NT2/D1 (cell line): Measurements from ENCODE around the gene COL11A2.

Experiments
- DNase-seq: peaks from one replicate; pipeline ENCODE4 v3.0.0-alpha.2; 2011; ENCODE audit warnings: low read depth, low spot score
- H3K27me3 ChIP-seq: 2 replicates; pipeline ENCODE4 v1.6.0; 2011; ENCODE audit warnings: mild to moderate bottlenecking; ENCODE audit not compliant: insufficient read length, insufficient read depth
- H3K36me3 ChIP-seq: 2 replicates; pipeline ENCODE4 v1.6.1; 2011; ENCODE audit warnings: mild to moderate bottlenecking, low read length, mixed read lengths; ENCODE audit not compliant: insufficient read depth, insufficient read length
- H3K4me1 ChIP-seq: 2 replicates; pipeline ENCODE4 v1.5.1; 2011; ENCODE audit not compliant: insufficient read depth, insufficient read length
- H3K4me3 ChIP-seq: 2 replicates; pipeline ENCODE4 v1.5.1; 2011; ENCODE audit warnings: low read depth; ENCODE audit not compliant: insufficient read length
- H3K9ac ChIP-seq: 2 replicates; pipeline ENCODE4 v1.6.0; 2011; ENCODE audit warnings: low read depth; ENCODE audit not compliant: insufficient read length
- H3K9me3 ChIP-seq: 2 replicates; pipeline ENCODE4 v1.5.1; 2011; ENCODE audit warnings: mild to moderate bottlenecking, low read length; ENCODE audit not compliant: insufficient read depth
- SUZ12 ChIP-seq: IDR thresholded peaks from 2 replicates; pipeline ENCODE4 v1.6.1; 2011; ENCODE audit not compliant: insufficient read length, insufficient read depth; ENCODE audit errors: extremely low read depth
- YY1 ChIP-seq: IDR thresholded peaks from 2 replicates; pipeline ENCODE4 v1.6.1; 2011; ENCODE audit not compliant: insufficient read length, insufficient read depth
- ZNF274 ChIP-seq: IDR thresholded peaks from 2 replicates; pipeline ENCODE4 v1.6.1; 2011; ENCODE audit warnings: mild to moderate bottlenecking, low read depth, low read length

The COL11A2 gene

DNA sequence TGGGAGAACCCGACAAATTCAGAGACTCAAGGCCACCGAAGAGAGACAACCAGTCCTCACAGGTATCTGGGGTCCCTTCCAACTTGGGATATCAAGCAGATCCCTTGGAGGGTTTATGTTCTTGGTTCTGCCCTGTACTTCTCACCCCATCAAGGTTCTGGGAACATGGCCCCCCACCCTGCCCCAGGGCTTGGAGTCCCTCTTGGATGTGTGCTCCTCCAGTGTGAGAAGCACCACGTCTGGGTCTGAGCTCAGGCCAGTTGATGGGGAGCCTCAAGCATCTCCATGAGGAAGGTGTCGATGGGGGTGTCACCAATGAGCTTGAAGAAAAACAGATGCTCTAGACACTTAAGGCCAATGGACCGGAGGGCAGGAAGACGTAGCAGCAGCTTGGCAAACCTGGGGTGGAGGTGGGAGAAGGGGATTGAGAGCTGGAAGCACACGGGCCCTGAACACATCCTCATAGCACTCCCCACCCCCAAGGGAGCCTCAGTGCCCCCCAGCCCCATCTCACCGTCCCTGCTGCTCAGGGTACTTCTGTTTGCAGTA is 2.2 kb upstream of the COL11A2 start:
- H3K9me3 ChIP-seq = no peaks in the 10 kb centered on the region
- no peak overlapping the region for H3K9ac ChIP-seq
- no peak for TF ChIP-seq YY1
- no peak for TF ChIP-seq ZNF274
- TF ChIP-seq SUZ12 = no peak
- H3K36me3 ChIP-seq = peaks cover 27% of the 10 kb centered on the region
- H3K4me1 ChIP-seq = peaks cover 7% of the 10 kb centered on the region
- no peak for DNase-seq
- H3K27me3 ChIP-seq = peaks cover 30% of the 10 kb centered on the region
- H3K4me3 ChIP-seq = no peak overlapping the region

GRCh38 chr6:33193619-33194018 is 1.4 kb upstream of the COL11A2 start:
- Histone ChIP-seq H3K4me1 (peaks cover 7% of the 10 kb centered on the region), H3K9me3 (no peaks in the 10 kb centered on the region), H3K4me3 (no peak overlapping the region), H3K27me3 (peaks cover 34% of the 10 kb centered on the region), H3K9ac (no peak overlapping the region), H3K36me3 (peaks cover 27% of the 10 kb centered on the region)
- no peak for DNase-seq
- TF ChIP-seq YY1 (no peak), SUZ12 (no peak), ZNF274 (no peak)

GRCh38 chr6:33192671-33193602 is 670 bp upstream of the COL11A2 start:
- TF ChIP-seq SUZ12 (no peak), YY1 (no peak)
- Histone ChIP-seq H3K9ac (peak overlapping the region; percentile 74), H3K36me3 (peaks cover 27% of the 10 kb centered on the region), H3K27me3 (peaks cover 34% of the 10 kb centered on the region), H3K4me3 (peak overlapping the region; percentile 48), H3K4me1 (peaks cover 7% of the 10 kb centered on the region), H3K9me3 (no peaks in the 10 kb centered on the region)
- DNase-seq = no peak

DNA sequence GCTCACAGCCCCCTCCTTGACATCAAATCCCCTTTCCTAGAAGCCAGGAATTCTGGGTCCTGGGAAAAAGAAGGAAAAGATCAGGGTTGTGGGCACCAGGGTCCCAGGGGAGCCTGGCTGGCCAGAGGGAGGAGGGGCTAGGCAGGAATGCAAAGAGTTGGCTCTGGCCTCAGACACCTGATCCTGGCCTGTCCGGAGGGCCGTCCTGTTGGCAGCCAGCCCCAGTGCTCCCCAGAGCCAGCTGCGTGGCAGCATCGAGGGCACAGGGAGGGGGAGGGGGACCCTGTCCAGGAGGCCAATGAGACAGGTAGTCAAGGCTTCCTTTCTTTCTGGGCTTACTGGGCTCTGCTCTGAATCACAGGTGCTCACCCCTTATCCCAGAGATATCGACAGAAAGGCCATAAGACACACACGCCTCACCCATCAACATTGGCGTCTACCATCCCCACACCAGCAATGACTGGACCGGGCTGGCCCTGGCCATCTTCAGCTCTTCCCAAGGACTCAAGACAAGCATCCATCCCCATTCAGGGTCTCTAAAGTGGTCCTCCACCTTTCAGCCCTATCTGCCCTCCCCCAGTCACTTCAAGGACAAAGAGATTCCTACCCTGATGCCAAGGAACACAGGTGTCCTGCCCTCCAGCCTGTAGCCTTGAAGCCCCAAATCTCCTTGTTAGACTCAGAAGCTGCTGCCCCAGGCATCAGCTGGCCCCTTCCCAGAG is 723 bp downstream of the COL11A2 start:
- Histone ChIP-seq H3K4me1 (peaks cover 7% of the 10 kb centered on the region), H3K9me3 (no peaks in the 10 kb centered on the region), H3K9ac (no peak overlapping the region), H3K36me3 (peaks cover 23% of the 10 kb centered on the region), H3K27me3 (peaks cover 34% of the 10 kb centered on the region), H3K4me3 (no peak overlapping the region)
- DNase-seq = no peak
- no peak for TF ChIP-seq YY1
- TF ChIP-seq SUZ12 = no peak
- no peak for TF ChIP-seq ZNF274

GRCh38 chr6:33190504-33191107 is 1.7 kb downstream of the COL11A2 start:
- no peak overlapping the region for H3K4me3 ChIP-seq
- DNase-seq = no peak
- peaks cover 7% of the 10 kb centered on the region for H3K4me1 ChIP-seq
- H3K27me3 ChIP-seq = peaks cover 34% of the 10 kb centered on the region
- H3K36me3 ChIP-seq = peaks cover 16% of the 10 kb centered on the region
- H3K9ac ChIP-seq = no peak overlapping the region
- TF ChIP-seq SUZ12 = no peak
- TF ChIP-seq YY1 = no peak
- TF ChIP-seq ZNF274 = no peak
- no peaks in the 10 kb centered on the region for H3K9me3 ChIP-seq

- TF ChIP-seq YY1 (no peak), ZNF274 (no peak), SUZ12 (no peak)
- no peak overlapping the region for H3K4me3 ChIP-seq
- H3K9me3 ChIP-seq = no peaks in the 10 kb centered on the region
- no peak overlapping the region for H3K9ac ChIP-seq
- peaks cover 9% of the 10 kb centered on the region for H3K36me3 ChIP-seq
- no peak for DNase-seq
- H3K27me3 ChIP-seq = peaks cover 34% of the 10 kb centered on the region
- peaks cover 7% of the 10 kb centered on the region for H3K4me1 ChIP-seq
Observed at GRCh38 chr6:33189625-33190448, 2.4 kb downstream of the COL11A2 start.
